ENCODE data around the gene TEPSIN.

The TEPSIN gene

DNA sequence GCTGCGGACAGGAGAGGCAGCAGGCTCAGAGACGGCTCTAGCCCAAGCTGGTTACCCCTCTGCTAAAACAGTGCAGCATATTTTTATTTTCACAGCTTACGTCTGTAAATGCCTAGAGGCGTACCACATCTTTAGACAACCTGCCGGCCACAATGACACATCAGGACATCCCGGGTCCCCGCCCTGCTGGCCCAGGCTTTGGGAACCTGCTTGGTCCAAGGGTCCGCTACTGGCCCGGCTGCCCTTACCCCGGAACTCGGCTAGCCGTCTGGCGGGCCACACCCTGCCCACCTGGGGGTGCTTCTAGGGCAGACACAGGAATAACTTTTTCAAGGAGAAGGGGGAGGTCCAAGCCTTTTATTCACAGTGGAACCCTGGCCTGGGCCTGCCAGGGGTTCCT lies 20.4 kb downstream of the TEPSIN start:
- Histone ChIP-seq H2AFZ (ENCODE audit: low read depth, low read length) (no peak overlapping the region), H3K9me3 (ENCODE audit: insufficient read depth, low read length, severe bottlenecking) (no peaks in the 10 kb centered on the region), H3K27ac (ENCODE audit: low read length) (no peak overlapping the region), H3K79me2 (ENCODE audit: insufficient read depth, low read length) (peaks cover 26% of the 10 kb centered on the region), H3K4me2 (ENCODE audit: insufficient read depth, low read length) (no peak overlapping the region), H3K9ac (ENCODE audit: low read depth, low read length) (no peak overlapping the region), H3K4me1 (ENCODE audit: insufficient read depth, low read length) (peaks cover 22% of the 10 kb centered on the region), H3K27me3 (ENCODE audit: insufficient read depth, low read length, poor library complexity) (no peaks in the 10 kb centered on the region), H4K20me1 (ENCODE audit: insufficient read depth, low read length) (peaks cover 34% of the 10 kb centered on the region), H3K36me3 (ENCODE audit: insufficient read depth, low read length) (peaks cover 37% of the 10 kb centered on the region), H3K4me3 (ENCODE audit: low read depth in 1 of 2, low read length in 2 of 2) (no peak overlapping the region)
- TF ChIP-seq, protein P1, sequence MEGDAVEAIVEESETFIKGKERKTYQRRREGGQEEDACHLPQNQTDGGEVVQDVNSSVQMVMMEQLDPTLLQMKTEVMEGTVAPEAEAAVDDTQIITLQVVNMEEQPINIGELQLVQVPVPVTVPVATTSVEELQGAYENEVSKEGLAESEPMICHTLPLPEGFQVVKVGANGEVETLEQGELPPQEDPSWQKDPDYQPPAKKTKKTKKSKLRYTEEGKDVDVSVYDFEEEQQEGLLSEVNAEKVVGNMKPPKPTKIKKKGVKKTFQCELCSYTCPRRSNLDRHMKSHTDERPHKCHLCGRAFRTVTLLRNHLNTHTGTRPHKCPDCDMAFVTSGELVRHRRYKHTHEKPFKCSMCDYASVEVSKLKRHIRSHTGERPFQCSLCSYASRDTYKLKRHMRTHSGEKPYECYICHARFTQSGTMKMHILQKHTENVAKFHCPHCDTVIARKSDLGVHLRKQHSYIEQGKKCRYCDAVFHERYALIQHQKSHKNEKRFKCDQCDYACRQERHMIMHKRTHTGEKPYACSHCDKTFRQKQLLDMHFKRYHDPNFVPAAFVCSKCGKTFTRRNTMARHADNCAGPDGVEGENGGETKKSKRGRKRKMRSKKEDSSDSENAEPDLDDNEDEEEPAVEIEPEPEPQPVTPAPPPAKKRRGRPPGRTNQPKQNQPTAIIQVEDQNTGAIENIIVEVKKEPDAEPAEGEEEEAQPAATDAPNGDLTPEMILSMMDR (IDR thresholded peaks at IDR 0.05; ENCODE audit: borderline replicate concordance, extremely low read depth, low read length, poor library complexity, severe bottlenecking): no peak
- DNase-seq (no peak), ATAC-seq (ENCODE audit: insufficient read depth, low read depth) (no peak)

DNA sequence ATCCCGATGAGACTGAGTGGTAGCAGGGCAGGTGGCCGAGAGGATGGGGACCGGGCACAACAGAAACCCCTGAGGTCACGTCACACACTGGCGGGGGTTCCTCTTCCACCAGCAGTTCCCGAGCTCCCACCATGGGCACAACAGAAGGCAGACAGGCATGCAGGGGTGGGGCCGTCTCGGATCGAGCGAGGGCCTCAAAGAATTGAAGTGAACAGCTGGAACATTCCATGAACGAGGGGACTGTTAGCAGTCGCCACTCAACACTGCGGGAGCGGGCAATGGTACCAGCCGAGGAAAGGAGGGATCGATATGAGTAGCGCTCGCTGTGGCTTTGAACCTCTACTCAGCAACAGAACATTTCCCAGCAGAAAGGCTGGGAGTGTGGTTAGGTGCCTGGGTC lies 21.4 kb downstream of the TEPSIN start:
- Histone ChIP-seq H3K27ac (ENCODE audit: low read length) (no peak overlapping the region), H3K79me2 (ENCODE audit: insufficient read depth, low read length) (peaks cover 26% of the 10 kb centered on the region), H3K4me2 (ENCODE audit: insufficient read depth, low read length) (no peak overlapping the region), H4K20me1 (ENCODE audit: insufficient read depth, low read length) (peaks cover 38% of the 10 kb centered on the region), H3K36me3 (ENCODE audit: insufficient read depth, low read length) (peaks cover 37% of the 10 kb centered on the region), H2AFZ (ENCODE audit: low read depth, low read length) (no peak overlapping the region), H3K27me3 (ENCODE audit: insufficient read depth, low read length, poor library complexity) (no peaks in the 10 kb centered on the region), H3K9me3 (ENCODE audit: insufficient read depth, low read length, severe bottlenecking) (no peaks in the 10 kb centered on the region), H3K9ac (ENCODE audit: low read depth, low read length) (no peak overlapping the region), H3K4me3 (ENCODE audit: low read depth in 1 of 2, low read length in 2 of 2) (no peak overlapping the region), H3K4me1 (ENCODE audit: insufficient read depth, low read length) (peaks cover 18% of the 10 kb centered on the region)
- ATAC-seq (ENCODE audit: insufficient read depth, low read depth) (no peak), DNase-seq (no peak)
- TF ChIP-seq EZH2 (IDR thresholded peaks at IDR 0.05; ENCODE audit: borderline replicate concordance, low read depth, low read length, severe bottlenecking): no peak
- TF ChIP-seq, protein P1 (IDR thresholded peaks at IDR 0.05; ENCODE audit: borderline replicate concordance, extremely low read depth, low read length, poor library complexity, severe bottlenecking): no peak

DNA sequence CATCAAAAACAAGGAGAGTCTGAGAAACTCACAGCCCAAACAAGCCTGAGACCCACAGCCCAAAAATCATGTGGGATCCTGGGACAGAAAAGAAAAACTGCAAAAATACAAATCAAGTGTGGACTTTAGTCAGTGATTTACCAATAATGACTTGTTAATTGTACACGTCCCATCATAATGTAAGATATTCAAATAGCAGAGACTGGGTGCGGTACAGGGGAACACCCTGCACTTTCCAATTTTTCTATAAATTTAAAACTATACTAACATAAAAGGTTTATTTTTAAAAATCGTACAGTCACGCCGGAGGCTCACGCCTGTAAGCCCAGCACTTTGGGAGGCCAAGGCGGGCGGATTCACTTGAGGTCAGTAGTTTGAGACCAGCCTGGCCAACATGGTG lies 24.9 kb downstream of the TEPSIN start:
- Histone ChIP-seq H3K27ac (ENCODE audit: low read length) (no peak overlapping the region), H2AFZ (ENCODE audit: low read depth, low read length) (no peak overlapping the region), H4K20me1 (ENCODE audit: insufficient read depth, low read length) (peaks cover 31% of the 10 kb centered on the region), H3K79me2 (ENCODE audit: insufficient read depth, low read length) (peaks cover 13% of the 10 kb centered on the region), H3K9ac (ENCODE audit: low read depth, low read length) (no peak overlapping the region), H3K27me3 (ENCODE audit: insufficient read depth, low read length, poor library complexity) (no peaks in the 10 kb centered on the region), H3K4me1 (ENCODE audit: insufficient read depth, low read length) (no peaks in the 10 kb centered on the region), H3K36me3 (ENCODE audit: insufficient read depth, low read length) (peaks cover 31% of the 10 kb centered on the region), H3K9me3 (ENCODE audit: insufficient read depth, low read length, severe bottlenecking) (no peaks in the 10 kb centered on the region), H3K4me3 (ENCODE audit: low read depth in 1 of 2, low read length in 2 of 2) (no peak overlapping the region), H3K4me2 (ENCODE audit: insufficient read depth, low read length) (no peak overlapping the region)
- ATAC-seq (ENCODE audit: insufficient read depth, low read depth) (no peak), DNase-seq (no peak)
- TF ChIP-seq, protein P1 (IDR thresholded peaks at IDR 0.05; ENCODE audit: borderline replicate concordance, extremely low read depth, low read length, poor library complexity, severe bottlenecking): no peak
- no peak for TF ChIP-seq EZH2 (IDR thresholded peaks at IDR 0.05; ENCODE audit: borderline replicate concordance, low read depth, low read length, severe bottlenecking)

DNA sequence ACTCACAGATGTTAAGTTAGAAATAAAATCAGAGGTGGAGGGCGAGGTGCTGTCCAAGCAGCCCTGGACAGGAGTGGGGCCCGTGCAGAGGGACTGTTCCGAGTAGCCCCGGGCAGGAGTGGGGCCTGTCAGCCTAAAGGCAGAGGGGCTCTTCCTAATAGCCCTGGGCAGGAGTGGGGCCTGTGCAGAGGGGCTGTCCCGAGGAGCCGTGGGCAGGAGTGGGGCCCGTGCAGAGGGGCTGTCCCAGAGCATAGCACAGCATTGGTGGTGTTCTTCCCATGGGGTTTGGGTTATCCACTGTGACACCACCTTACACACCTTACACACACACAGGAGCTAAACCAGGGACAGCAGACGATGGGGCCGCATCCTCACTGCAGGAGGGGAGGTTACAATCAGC lies 26.5 kb downstream of the TEPSIN start:
- no peaks in the 10 kb centered on the region for H3K4me1 ChIP-seq (ENCODE audit: insufficient read depth, low read length)
- H3K4me2 ChIP-seq (ENCODE audit: insufficient read depth, low read length): no peak overlapping the region
- peaks cover 12% of the 10 kb centered on the region for H3K79me2 ChIP-seq (ENCODE audit: insufficient read depth, low read length)
- ATAC-seq (ENCODE audit: insufficient read depth, low read depth): no peak
- H2AFZ ChIP-seq (ENCODE audit: low read depth, low read length): no peak overlapping the region
- no peak overlapping the region for H3K9ac ChIP-seq (ENCODE audit: low read depth, low read length)
- H3K4me3 ChIP-seq (ENCODE audit: low read depth in 1 of 2, low read length in 2 of 2): no peak overlapping the region
- H3K9me3 ChIP-seq (ENCODE audit: insufficient read depth, low read length, severe bottlenecking): no peaks in the 10 kb centered on the region
- TF ChIP-seq EZH2 (IDR thresholded peaks at IDR 0.05; ENCODE audit: borderline replicate concordance, low read depth, low read length, severe bottlenecking): no peak
- TF ChIP-seq, protein P1 (IDR thresholded peaks at IDR 0.05; ENCODE audit: borderline replicate concordance, extremely low read depth, low read length, poor library complexity, severe bottlenecking): no peak
- DNase-seq: no peak
- peaks cover 38% of the 10 kb centered on the region for H4K20me1 ChIP-seq (ENCODE audit: insufficient read depth, low read length)
- H3K27ac ChIP-seq (ENCODE audit: low read length): no peak overlapping the region
- H3K36me3 ChIP-seq (ENCODE audit: insufficient read depth, low read length): peaks cover 28% of the 10 kb centered on the region
- no peaks in the 10 kb centered on the region for H3K27me3 ChIP-seq (ENCODE audit: insufficient read depth, low read length, poor library complexity)

Measured in DND-41 (cell line).